HS-27A (cell line): ENCODE measurements around the gene ELK1.

Experiments
- DNase-seq: peaks from one replicate; pipeline ENCODE4 v3.0.0-alpha.2; 2012; ENCODE audit warnings: low read depth, missing footprints

The ELK1 gene

GRCh38 chrX:47644557-47645091 lies 5.7 kb downstream of the ELK1 start:
- no peak for DNase-seq

GRCh38 chrX:47643926-47644325 lies 6.4 kb downstream of the ELK1 start:
- no peak for DNase-seq

DNA sequence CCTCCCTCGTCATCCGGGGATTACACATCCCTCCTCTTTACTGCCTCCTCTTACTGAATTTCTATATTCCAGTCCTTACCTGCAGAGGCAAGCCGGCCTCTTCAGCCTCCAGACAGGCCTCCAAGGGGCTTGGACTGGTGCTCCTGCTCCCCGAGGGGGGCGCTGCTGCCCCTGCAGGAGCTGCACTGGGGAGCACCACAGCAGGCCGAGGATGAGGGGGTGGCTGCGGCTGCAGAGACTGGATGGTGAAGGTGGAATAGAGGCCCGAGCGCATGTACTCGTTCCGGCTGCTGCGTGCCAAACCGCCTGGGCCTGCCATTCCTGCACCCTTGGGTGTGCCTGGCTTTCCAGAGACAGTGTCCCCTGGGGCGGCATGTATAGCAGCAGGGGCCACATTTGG lies 11.5 kb downstream of the ELK1 start:
- no peak for DNase-seq

DNA sequence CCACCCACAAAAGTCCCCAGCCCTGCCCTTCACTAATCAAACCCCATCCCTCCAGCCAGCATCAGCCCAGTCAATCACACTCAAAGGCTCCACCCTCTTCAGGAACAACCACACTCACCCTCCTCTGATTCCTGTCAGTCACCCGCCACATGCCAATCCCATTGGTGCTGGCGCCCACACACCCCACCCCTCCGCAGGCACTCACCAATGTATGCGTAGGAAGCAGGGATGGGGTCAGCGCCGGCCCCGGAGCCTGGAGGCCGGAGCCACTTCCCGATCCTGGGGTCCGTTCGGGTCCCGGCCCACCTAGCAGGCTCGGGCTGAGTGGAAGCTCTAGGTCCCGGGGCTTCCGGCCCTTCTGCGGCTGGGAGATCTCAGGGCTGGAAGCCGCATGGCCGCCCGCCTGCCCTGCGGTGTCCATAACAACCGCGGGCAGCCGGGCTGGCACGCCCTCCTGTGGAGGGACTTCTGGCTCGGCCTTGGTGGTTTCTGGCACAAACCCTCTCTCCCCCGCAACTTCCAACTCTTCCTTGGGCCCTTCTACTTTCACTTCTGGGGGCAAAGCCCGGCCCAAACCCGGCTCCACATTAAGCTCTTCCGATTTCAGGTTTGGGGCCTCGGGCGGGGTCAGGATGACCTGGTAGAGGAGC lies 12.7 kb downstream of the ELK1 start:
- DNase-seq: no peak

DNA sequence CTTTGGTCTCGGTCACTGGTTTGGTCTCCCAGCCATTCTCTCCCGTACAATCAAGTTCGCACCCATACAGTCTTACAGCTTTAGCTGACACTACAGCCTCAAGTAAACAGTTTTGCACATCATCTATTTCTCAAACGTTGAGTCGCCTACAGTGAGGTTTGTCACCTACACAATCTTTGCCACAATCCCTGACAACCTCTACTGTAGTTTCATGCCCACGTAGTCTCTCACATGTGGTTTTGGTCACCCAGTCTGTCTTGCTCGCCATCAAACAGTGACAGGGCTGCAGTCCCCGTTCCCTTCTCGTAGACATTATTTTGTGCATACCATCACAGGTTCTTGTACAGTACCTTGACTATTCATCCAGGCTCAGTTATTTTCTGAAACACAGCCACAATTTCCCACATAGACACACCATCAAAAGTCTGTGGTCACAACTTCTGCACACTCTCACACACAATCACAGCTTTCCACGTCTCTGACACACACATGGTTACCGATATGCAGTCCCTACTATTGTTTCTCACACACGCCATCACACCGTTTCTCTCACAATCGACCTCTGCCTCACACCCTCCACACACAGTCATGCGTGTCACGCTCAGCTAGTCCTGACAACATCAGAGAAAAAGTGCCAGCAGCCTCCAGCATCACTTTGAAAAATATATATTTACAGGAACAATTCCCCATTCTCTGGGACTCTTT lies 15.3 kb downstream of the ELK1 start:
- DNase-seq: no peak

- DNase-seq: no peak
Measured at GRCh38 chrX:47633689-47634590, 16.4 kb downstream of the ELK1 start.

DNA sequence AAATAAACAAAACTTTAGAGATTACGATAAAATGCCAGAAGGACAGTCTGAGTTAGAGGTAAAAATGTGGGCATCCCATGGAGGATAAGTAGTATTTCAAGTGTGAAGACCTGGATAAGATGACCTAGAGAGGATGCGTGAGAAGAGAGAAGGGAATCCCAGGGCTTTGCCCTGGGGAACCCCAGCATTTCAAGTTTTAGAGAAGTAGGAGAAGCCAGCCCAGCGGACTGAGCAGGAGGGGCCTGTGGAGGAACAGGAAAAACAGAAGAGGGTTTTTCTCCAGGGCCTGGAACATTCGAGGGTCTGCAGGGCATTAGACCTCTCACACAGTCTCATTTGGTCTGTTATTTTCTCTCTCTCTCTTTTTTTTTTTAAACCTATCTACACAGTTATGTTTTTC lies 17.7 kb downstream of the ELK1 start:
- no peak for DNase-seq

DNA sequence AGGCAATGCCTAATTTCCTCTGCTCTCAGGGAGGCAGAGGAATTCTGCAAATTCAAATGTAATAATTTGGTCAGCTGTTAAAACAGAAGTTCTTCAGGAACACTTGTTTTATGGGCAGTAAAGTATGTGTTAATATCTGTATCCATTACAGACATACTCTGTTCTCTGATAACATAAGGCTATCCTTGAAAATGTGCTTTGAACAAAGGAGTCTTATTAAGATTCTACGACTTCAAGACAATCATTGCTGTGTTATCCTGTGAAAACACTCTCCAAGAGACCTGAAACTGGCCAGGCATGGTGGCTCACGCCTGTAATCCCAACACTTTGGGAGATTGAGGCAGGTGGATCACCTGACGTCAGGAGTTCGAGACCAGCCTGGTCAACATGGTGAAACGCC lies 18.7 kb downstream of the ELK1 start:
- DNase-seq: no peak

DNA sequence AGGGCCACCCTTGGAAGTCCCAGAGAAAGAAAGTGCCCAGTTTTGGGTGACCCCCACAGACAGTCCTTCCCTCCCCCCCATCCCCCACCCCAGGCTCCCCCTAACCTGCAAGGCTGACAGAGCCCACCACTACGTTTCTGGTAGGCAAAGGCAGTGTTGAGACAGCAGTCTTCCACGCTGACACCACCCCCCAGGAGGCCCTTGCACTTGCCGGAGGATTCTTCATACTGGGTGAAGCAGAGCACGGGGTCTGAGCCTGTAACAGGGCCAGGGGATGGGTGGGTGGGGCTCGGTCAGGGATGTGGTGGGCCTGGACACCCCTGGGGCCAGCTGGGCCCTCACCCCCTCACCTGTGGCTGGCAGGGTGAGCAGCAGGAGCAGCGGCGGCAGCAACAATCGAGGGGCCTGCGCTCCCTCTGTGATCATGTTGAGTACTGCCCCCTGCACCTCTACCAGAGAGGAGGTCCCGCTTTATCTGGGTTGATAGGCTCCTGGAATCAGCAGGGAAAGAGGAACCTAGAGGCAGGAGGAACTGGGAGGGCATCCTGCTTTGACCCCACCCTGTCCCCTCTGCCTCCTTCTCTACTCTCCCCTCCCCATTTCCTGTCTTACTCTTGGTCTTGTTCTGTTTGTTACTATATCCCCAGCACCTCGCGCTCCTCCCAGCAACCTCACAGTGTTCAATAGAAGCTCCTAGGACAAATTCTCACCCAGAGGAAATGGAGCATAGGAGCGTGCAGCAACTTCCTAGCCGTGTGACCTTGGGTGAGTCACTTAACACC lies 20.8 kb downstream of the ELK1 start, which contains the start of gene CFP:
Gene CFP (minus strand): TSS at position 512 of the 782 bp plus-strand sequence. CDS start 86 bp downstream, at position 426.
- DNase-seq: no peak

GRCh38 chrX:47628982-47629381 lies 21.4 kb downstream of the ELK1 start:
- DNase-seq: no peak

DNA sequence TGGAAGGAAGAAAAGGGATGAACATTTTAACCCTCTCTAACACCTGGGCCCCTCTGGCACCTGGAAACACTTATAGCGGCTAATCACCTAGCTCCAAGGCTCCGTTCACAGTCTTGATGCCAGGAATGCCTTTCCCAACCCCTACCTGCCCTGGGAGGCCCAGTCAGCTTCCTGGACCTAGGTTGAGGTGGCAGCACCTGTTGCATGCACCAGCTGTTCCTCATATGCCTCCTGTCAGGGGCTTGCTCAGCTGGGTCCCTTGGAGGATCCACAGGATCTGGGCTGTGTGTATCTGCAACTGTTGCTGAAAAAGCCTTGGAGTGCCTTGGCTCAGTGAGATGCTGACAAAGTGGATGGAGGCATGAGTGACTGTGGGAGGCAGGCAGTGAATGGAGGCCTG lies 25.0 kb downstream of the ELK1 start:
- no peak for DNase-seq

GRCh38 chrX:47623540-47624027 lies 26.8 kb downstream of the ELK1 start:
- no peak for DNase-seq

- no peak for DNase-seq
Measured at GRCh38 chrX:47621851-47622250, 28.5 kb downstream of the ELK1 start.

DNA sequence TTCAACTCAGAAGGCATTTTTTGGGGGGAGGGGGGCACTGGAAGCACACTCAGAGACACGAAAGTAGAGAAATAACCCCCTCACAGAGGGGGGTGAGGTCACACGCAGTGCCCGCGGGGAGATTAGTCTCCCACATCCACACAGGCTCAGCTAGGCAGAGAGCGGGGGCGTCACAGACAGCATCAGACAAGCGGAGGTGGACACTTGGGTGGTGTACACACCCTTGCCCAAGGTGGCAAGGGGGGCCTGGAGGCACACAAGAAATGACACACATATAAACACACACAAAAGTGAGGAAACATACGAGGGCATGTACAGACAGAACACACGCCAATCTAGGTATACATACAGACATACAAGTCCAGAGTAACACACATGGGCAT lies 30.1 kb downstream of the ELK1 start:
- DNase-seq: no peak

DNA sequence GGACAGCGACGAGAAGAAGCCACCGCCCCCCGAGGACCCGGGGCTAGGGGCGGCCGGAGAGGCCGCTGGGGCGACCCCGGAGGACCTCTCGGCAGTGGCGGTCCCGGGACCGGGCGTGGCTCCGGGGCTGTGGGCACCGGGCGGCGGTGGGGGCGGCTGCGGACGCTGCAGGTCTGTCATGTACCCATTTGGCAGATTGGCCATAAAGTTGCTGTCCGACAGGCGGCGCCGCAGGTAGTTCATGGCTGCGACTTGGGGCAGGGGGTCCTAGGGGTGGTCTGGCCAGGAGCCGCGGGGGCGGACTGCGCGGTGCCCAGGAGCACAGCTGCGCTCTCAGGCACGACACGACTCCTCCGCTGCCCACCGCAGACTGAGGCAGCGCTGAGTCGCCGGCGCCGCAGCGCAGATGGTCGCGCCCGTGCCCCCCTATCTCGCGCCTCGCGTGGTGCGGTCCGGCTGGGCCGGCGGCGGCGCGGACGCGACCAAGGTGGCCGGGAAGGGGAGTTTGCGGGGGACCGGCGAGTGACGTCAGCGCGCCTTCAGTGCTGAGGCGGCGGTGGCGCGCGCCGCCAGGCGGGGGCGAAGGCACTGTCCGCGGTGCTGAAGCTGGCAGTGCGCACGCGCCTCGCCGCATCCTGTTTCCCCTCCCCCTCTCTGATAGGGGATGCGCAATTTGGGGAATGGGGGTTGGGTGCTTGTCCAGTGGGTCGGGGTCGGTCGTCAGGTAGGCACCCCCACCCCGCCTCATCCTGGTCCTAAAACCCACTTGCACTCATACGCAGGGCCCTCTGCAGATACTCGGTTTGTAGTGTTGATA lies 30.7 kb downstream of the ELK1 start, which contains the start of gene SYN1:
Gene SYN1 (minus strand): TSS at position 372 of the 817 bp plus-strand sequence. CDS start 129 bp downstream, at position 243.
- no peak for DNase-seq

DNA sequence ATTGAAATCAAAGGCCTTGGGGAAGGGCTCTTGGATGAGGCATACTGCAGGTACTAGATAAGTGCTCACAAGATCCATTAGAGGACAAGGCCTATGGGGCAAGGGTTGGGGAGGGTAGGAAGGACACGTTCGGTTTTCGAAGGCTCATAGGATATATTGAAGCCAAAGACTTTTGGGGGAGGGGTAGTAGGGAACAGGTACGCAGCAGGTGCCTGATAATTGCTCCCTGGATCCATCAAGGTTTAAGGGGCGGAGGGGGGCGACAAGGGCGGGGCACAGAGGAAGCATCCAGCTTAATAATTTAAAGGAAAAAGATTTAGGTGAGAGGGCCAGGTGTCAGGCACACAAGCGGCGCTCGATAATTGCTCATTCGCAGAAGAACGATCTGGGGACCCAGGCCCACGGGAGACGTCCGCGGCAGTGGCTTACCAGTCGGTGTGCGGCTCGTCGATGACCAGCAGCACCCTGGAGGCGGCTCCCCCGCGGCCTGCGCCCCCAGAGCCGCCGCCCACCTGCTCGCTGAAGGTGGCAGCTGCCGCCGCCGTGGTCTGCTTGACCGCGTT lies 31.4 kb downstream of the ELK1 start:
- no peak for DNase-seq

- no peak for DNase-seq
Measured at GRCh38 chrX:47614618-47615017, 35.7 kb downstream of the ELK1 start.

GRCh38 chrX:47613082-47613481 lies 37.3 kb downstream of the ELK1 start:
- DNase-seq: no peak

DNA sequence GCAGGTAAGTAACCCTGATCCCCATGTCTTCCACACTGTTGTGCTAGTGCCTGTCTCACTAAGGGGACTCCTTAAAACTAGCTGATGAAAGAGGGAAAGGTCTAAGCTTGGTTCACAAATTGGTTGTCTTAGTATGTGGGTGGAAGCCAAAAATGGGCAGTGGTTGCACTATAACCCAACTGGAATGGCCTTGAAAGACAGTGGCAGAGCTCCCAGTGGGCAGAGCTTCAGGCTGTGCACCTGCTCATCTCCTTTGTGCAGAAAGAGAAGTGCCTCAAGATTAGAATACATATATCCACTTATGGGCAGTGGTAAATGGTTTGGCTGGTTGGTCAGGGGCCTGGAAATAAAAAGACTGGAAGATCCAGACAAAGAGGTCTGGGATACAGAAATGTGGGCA lies 37.9 kb downstream of the ELK1 start:
- DNase-seq: no peak

DNA sequence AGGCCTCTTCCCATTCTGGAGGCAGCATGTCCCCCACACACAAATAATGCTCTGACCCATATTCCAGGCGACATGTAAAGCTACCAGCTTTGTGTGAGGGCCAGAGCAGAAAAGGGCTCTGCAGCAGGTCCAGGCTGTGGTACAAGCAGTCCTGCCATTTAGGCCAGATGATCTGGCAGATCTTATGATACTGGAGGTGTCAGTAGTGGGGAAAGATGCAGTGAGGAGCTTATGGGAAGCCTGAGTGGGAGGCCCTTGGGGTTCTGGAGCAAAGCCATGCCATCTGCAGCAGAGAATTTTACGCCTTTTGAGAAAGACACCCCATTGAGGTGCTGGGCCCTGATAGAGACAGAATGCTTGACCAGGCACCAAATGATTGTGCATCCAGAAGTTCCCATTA lies 38.4 kb downstream of the ELK1 start:
- DNase-seq: no peak
